GM10248 (cell line): Measurements from ENCODE around the gene POLE2.
"Not testable (repeated sequence)": the region's sequence is repeated elsewhere in the genome, so short reads cannot be mapped to it uniquely, and the experiment has no call there.

ENCODE experiments used
- CTCF ChIA-PET: fragments of 300-600 bp; sonication (Branson Sonifier 250); formaldehyde crosslinking; extraction: SDS; loops from one replicate; lab custom pipeline; 2021; ENCODE audit warnings: antibody characterized with exemption; lab: Yijun Ruan, JAX
- POLR2A ChIA-PET: fragments of 350-650 bp; sonication (Branson Sonifier 250); formaldehyde crosslinking; extraction: SDS; loops from one replicate; lab custom pipeline; 2020; ENCODE audit warnings: antibody characterized with exemption; lab: Yijun Ruan, JAX
- DNase-seq: peaks from one replicate; pipeline ENCODE4 v3.0.0; 2012; ENCODE audit errors: extremely low spot score
- CTCF ChIP-seq: IDR thresholded peaks from 2 replicates; pipeline ENCODE4 v1.5.1; 2012; ENCODE audit warnings: mild to moderate bottlenecking, low read depth; ENCODE audit errors: extremely low read depth, missing control alignments, control extremely low read depth

Gene POLE2

DNA sequence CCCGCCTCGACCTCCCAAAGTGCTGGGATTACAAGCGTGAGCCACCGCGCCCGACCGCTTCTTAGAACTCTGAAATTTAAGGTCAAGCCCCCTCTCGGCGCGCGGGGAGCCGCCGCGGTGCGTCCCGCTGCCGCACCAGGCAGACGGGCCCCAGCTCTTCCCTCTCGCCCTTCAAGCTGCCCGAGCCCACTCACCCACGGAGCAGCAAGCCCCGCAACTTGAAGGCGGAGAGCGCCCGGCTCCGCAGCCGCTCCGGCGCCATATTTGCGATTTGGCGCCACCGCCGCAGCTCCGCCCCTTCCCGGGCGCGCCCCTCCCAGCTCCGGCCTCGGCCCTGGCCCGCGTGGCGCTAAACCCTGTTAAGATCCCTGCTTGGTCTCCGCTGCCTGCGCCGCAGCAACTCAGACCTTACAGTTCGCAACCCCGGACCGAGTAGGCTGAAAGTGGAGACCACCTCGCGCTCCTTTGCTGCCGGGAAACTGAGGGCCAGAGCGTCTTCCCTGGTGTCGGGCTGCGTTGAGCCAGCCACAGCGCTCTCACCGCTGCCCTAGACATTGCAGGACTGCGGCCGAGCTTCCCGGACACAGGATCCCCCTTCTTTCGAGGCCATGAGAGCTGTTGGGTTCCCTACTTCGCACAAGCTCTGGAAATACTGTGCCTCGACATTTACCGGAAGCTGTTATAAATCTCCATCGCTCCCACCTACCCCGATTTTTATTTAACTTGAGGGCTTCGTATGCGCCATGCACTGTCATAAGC, at the start of gene POLE2:
TSS of gene POLE2 (minus strand) at position 273 of the 759 bp plus-strand sequence. CDS start at position 262, 11 bp downstream.
- ChIA-PET CTCF (interaction anchor here (0.7 to 1.8 kb wide), 4 partner anchors 8 to 54 kb away, joined by 3 to 5 read pairs (median 4); partner anchors contain the start of gene DNAAF2), POLR2A (interaction anchor here (0.8 to 1.3 kb wide), 3 partner anchors 52 to 80 kb away, joined by 3 to 4 read pairs (median 3); partner anchors contain the start of genes KLHDC2, MGAT2 and RPL36AL)
- DNase-seq = peak; percentile 89
- no peak for TF ChIP-seq CTCF

DNA sequence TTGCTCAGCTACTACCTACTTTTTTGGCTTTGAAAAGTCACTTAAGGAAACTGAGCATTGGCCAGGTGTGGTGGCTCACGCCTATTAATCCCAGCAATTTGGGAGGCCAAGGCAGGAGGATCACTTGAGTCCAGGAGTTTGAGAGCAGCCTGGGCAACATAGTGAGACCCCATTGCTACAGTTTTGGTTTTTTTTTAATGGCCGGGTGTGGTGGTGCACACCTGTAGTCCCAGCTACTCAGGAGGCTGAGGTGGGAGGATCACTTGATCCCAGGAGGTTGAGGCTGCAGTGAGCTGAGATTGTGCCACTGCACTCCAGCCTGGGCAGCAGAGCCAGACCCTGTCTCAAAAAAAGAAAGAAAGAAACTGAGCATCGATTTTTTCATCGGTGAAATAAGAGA, 47.7 kb upstream of the POLE2 start:
- POLR2A ChIA-PET, DNase-seq: not testable (repeated sequence)
- CTCF ChIA-PET = interaction anchor here (1.7 kb wide), 1 partner anchor 12 kb away, joined by 4 read pairs; no protein-coding TSS in a partner anchor

- TF ChIP-seq CTCF = no peak
- POLR2A ChIA-PET = no interaction called here
- CTCF ChIA-PET = interaction anchor here (1.1 kb wide), 1 partner anchor 14 kb away, joined by 3 read pairs; no protein-coding TSS in a partner anchor
- no peak for DNase-seq
Observed at GRCh38 chr14:49733836-49734235, 45.8 kb upstream of the POLE2 start.

GRCh38 chr14:49732896-49733295, 44.9 kb upstream of the POLE2 start:
- CTCF ChIA-PET = no interaction called here
- no peak for TF ChIP-seq CTCF
- POLR2A ChIA-PET = interaction anchor here (0.7 kb wide), 1 partner anchor 295 kb away, joined by 3 read pairs; no protein-coding TSS in a partner anchor
- no peak for DNase-seq

DNA sequence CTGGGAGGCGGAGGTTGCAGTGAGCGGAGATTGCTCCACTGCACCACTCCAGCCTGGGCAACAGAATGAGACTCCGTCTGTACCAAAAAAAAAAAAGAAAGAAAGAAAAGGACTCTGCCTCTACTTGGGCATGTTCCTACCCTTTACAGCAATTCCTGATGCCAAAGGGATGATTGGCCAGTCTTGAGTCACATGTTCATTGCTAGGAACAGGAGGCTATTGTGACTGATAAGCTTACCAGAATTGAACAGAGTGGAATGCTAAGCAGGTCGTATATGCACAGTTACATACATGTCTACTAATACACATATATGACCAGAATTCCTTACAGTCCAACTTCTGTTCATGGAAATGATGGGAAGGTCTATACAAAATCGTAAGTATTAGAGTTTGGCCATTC, 39.2 kb upstream of the POLE2 start:
- no peak for TF ChIP-seq CTCF
- POLR2A ChIA-PET = interaction anchor here (0.6 kb wide), 1 partner anchor 20 kb away, joined by 3 read pairs; no protein-coding TSS in a partner anchor
- CTCF ChIA-PET = interaction anchor here (1.1 kb wide), 1 partner anchor 11 kb away, joined by 3 read pairs; no protein-coding TSS in a partner anchor
- DNase-seq = no peak

DNA sequence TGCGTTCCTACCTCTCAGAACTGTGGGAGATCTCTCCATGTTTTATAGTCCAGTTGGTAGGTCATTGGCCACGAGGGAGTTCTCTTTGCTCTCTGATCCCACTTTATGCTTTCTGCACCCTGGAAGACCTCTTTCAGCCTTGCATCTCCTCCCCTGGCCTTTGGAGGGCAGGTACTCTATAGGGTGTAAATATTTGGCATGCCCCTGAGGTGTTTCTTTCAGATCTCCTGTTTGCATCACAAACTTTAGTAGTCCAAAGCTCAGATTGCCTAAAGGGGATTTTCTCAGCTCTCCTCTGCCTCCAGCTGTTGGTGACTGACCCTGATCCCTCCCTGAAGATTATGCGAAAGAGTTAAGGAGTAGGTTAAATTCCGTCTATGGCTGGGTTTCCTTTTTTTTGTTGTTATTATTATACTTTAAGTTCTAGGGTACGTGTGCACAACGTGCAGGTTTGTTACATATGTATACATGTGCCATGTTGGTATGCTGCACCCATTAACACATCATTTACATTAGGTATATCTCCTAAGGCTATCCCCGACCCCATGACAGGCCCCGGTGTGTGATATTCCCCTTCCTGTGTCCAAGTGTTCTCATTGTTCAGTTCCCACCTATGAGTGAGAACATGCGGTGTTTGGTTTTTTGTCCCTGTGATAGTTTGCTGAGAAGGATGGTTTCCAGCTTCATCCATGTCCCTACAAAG, 33.9 kb upstream of the POLE2 start:
- POLR2A ChIA-PET, DNase-seq: not testable (repeated sequence)
- CTCF ChIA-PET = interaction anchor here (1.0 kb wide), 1 partner anchor 12 kb away, joined by 3 read pairs; no protein-coding TSS in a partner anchor

GRCh38 chr14:49720744-49721143, 32.7 kb upstream of the POLE2 start:
- POLR2A ChIA-PET = no interaction called here
- no peak for DNase-seq
- TF ChIP-seq CTCF = no peak
- CTCF ChIA-PET = no interaction called here

DNA sequence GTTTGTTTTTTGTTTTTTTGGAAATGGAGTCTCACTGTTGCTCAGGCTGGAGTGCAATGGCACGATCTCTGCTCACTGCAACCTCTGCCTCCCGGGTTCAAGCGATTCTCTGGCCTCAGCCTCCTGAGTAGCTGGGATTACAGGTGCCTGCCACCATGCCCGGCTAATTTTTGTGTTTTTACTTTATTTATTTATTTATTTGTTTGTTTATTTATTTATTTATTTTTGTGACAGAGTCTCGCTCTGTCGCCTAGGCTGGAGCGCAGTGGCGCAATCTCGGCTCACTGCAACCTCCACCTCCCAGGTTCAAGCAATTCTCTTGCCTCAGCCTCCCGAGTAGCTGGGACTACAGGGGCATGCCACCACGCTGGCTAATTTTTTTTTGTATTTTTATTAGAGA, 23.0 kb upstream of the POLE2 start:
- POLR2A ChIA-PET, CTCF ChIA-PET: not testable (repeated sequence)

DNA sequence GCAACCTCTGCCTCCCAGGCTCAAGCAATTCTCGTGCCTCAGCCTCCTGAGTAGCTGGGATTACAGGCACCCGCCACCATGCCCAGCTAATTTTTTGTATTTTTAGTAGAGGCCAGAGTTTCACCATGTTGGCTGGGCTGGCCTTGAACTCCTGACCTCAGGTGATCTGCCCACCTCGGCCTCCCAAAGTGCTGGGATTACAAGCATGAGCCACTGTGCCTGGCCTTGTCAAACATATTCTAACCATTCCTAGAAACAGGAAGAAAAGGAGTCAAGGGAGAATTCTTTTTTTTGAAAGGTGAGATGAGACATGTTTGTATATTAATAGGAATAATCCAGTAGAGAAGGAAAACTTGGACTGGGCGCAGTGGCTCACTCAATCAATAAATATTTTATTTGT, 16.5 kb upstream of the POLE2 start:
- DNase-seq, CTCF ChIA-PET, POLR2A ChIA-PET: not testable (repeated sequence)

More for the DNA sequence above, 23.0 kb upstream of the POLE2 start:
- DNase-seq = not testable (repeated sequence)
